PFSK-1 (cell line): ENCODE data around the gene CCL14.

ENCODE experiments used
- FOXP2 ChIP-seq: optimal IDR thresholded peaks from 2 replicates; pipeline ENCODE3; 2011; ENCODE audit warnings: borderline replicate concordance, control low read depth, inconsistent platforms; ENCODE audit not compliant: insufficient read depth; ENCODE audit errors: extremely low read length, extremely low read depth
- POLR2AphosphoS5 ChIP-seq: IDR thresholded peaks from 2 replicates; pipeline ENCODE4 v1.6.1; 2012; ENCODE audit warnings: low read depth, mild to moderate bottlenecking, control low read depth, low read length, moderate library complexity
- SIN3A ChIP-seq: IDR thresholded peaks from 2 replicates; pipeline ENCODE4 v1.6.1; 2012; ENCODE audit warnings: mild to moderate bottlenecking, low read length, moderate library complexity, borderline replicate concordance; ENCODE audit not compliant: insufficient read depth
- TAF1 ChIP-seq: IDR thresholded peaks from 2 replicates; pipeline ENCODE4 v1.6.1; 2012; ENCODE audit warnings: low read length, control low read depth, borderline replicate concordance; ENCODE audit not compliant: insufficient read depth
- TF ChIP-seq, protein P1 (sequence below), 2 experiments: IDR thresholded peaks; 2 replicates each; pipeline versions ENCODE4 v1.6.1 to v1.8.0; 2011 to 2012; ENCODE audit warnings: low read depth in 2 of 2, low read length in 2 of 2, control low read depth in 1 of 2, inconsistent platforms in 1 of 2, mild to moderate bottlenecking in 1 of 2, moderate library complexity in 1 of 2; ENCODE audit not compliant: insufficient read depth in 1 of 2

The CCL14 gene

DNA sequence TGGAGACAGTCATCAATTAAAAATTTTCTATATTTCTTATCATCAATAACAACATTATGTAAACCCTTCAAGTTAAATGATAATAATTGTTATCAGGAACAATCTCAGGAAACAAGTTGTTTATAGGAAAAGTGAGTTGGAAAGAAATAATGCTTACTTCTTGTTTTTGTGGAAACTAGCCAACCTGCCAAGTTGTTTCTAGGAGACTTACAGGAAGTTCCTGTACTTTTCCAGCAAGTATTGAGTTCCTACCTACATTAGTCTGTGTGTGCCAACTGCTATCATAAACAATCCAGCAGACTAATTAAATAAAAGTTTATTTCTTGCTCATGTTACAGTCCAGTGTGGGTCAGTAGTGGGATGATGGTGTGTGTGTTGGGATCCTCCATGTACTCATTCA lies 1.6 kb upstream of the CCL14 start:
- TF ChIP-seq, protein P1, sequence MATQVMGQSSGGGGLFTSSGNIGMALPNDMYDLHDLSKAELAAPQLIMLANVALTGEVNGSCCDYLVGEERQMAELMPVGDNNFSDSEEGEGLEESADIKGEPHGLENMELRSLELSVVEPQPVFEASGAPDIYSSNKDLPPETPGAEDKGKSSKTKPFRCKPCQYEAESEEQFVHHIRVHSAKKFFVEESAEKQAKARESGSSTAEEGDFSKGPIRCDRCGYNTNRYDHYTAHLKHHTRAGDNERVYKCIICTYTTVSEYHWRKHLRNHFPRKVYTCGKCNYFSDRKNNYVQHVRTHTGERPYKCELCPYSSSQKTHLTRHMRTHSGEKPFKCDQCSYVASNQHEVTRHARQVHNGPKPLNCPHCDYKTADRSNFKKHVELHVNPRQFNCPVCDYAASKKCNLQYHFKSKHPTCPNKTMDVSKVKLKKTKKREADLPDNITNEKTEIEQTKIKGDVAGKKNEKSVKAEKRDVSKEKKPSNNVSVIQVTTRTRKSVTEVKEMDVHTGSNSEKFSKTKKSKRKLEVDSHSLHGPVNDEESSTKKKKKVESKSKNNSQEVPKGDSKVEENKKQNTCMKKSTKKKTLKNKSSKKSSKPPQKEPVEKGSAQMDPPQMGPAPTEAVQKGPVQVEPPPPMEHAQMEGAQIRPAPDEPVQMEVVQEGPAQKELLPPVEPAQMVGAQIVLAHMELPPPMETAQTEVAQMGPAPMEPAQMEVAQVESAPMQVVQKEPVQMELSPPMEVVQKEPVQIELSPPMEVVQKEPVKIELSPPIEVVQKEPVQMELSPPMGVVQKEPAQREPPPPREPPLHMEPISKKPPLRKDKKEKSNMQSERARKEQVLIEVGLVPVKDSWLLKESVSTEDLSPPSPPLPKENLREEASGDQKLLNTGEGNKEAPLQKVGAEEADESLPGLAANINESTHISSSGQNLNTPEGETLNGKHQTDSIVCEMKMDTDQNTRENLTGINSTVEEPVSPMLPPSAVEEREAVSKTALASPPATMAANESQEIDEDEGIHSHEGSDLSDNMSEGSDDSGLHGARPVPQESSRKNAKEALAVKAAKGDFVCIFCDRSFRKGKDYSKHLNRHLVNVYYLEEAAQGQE (IDR thresholded peaks at IDR 0.05; ENCODE audit: insufficient read depth in 1 of 2, low read depth in 2 of 2, low read length in 2 of 2): no peak
- no peak for TF ChIP-seq POLR2AphosphoS5
- TF ChIP-seq SIN3A: no peak
- TF ChIP-seq TAF1: no peak
- no peak for TF ChIP-seq FOXP2

DNA sequence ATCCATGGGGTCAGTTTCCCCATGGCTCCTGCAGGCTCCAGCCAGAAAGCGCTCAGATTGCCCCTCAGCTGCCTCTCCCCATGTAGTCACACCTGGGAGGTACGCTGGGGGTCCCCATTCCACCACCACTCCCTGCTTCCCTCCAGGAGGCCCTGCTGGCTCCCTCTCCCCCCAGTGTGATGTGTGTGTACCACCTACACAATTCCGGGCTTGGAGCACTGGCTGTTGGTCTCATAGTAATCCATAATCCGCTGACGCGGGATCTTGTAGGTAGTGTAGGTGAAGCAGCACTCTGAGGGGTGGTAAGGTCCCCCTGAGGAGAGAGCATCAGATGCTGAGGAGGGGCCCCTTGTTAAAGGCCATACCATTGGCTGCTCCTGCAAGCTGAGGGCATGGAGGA lies 2.4 kb downstream of the CCL14 start:
- TF ChIP-seq TAF1: no peak
- TF ChIP-seq POLR2AphosphoS5: no peak
- no peak for TF ChIP-seq FOXP2
- no peak for TF ChIP-seq SIN3A
- TF ChIP-seq, protein P1 (IDR thresholded peaks at IDR 0.05; ENCODE audit: insufficient read depth in 1 of 2, low read depth in 2 of 2, low read length in 2 of 2): no peak

DNA sequence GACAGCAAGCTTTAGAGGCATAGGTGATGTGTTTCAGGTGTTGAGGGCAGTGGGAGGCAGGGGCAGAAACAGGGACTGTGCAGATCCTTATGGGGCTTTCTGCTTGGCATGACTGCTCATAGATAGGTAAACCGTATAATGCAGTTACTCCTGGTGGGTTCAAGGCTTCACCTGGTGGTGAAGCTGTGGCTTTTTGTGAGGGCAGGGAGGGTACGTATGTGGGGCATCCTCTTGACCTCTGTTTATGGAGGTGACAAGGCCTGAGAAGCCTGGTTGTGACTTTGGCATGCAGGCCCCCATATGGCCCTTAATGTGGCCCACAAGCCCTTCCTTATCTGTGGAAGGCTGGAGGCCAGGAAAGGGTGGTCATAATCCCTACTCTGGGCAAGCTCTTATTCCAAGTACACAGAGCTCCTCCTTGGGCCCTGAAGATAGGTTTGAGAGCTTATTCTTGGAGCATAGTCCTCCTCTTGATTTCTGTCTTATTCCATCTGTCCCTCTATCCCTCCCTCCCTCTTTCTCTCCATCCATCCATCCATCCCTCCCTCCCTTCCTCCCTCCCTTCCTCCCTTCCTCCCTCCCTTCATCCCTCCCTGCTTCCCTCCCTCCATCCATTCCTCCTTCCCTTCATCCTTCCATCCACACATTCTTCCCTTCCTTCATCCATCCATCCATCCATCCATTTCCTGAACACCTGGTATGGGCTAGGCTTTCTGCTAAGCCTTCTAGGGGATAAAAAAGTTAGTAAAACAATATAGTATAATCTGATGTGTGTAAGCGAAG lies 3.9 kb downstream of the CCL14 start:
- TF ChIP-seq SIN3A (no peak), POLR2AphosphoS5 (no peak), TAF1 (no peak), FOXP2 (no peak)
- TF ChIP-seq, protein P1 (IDR thresholded peaks at IDR 0.05; ENCODE audit: insufficient read depth in 1 of 2, low read depth in 2 of 2, low read length in 2 of 2): no peak

DNA sequence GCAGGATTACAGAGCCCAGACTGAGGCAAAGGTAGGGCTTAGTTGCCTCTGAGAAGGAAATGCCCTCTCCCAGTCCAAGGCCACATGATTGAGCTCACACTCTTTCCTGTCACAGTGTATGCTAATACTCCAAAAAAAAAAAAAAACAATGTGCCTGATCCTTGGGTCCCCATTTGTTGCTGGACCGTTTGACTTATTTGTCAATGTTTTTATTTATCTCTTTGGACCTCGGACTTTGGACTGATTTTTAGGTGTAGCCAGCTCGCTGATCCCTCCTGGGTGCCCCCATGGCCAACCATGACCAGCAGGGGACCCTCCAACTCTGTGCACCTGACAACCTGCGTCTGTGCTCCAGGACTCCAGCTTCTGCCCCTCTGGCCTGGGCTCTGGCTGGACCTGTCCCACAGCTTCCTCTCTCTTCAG lies 4.6 kb downstream of the CCL14 start:
- TF ChIP-seq FOXP2 (no peak), TAF1 (no peak), SIN3A (no peak)

DNA sequence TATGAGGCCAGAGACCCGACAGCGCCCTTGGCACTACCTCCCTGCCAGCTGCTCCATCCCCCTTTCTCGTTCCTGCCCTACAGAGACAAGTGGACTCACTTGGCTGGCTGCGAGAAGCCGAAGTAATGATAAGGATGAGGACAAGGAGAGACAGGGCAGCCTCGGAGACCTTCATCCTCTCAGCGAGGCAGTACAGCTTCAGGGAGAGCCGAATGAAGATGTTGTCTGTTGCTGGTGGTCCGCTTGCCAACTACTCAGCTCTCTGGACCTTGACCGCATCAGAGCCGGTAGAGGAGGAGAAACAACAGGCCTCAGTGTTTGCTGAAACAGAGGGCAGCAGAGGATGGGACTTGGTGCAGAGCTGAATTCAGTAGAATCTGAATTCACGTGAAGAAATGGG lies 5.3 kb downstream of the CCL14 start, which contains the start of gene CCL16:
CCL16 (minus strand) TSS at position 252 of the 400 bp plus-strand sequence; CDS start at position 175, 77 bp downstream.
- TF ChIP-seq FOXP2 (no peak), SIN3A (no peak), POLR2AphosphoS5 (no peak), TAF1 (no peak)
- TF ChIP-seq, protein P1 (IDR thresholded peaks at IDR 0.05; ENCODE audit: insufficient read depth in 1 of 2, low read depth in 2 of 2, low read length in 2 of 2): no peak
